ENCODE results near the gene CFAP119.

- no peak for TF ChIP-seq ZNF565 (CRISPR knock-in tag; conservative IDR thresholded peaks at IDR 0.05; ENCODE audit: low read depth)
- TF ChIP-seq ZNF8 (CRISPR knock-in tag; IDR thresholded peaks at IDR 0.05): no peak
- no peak for TF ChIP-seq RARB (CRISPR knock-in tag; IDR thresholded peaks at IDR 0.05)
- no peak for TF ChIP-seq ESRRG (CRISPR knock-in tag; IDR thresholded peaks at IDR 0.05)
- no peak for TF ChIP-seq OSR1 (CRISPR knock-in tag; IDR thresholded peaks at IDR 0.05)
- TF ChIP-seq CSDC2 (CRISPR knock-in tag; IDR thresholded peaks at IDR 0.05): no peak
- no peak for TF ChIP-seq CSRNP3 (CRISPR knock-in tag; IDR thresholded peaks at IDR 0.05)
- TF ChIP-seq POU6F1 (CRISPR knock-in tag; IDR thresholded peaks at IDR 0.05; ENCODE audit: borderline replicate concordance, low read depth): no peak
- TF ChIP-seq ISL1 (CRISPR knock-in tag; IDR thresholded peaks at IDR 0.05): no peak
- TF ChIP-seq PPARA (CRISPR knock-in tag; IDR thresholded peaks at IDR 0.05; ENCODE audit: borderline replicate concordance): no peak
- no peak for TF ChIP-seq GLIS3 (CRISPR knock-in tag; IDR thresholded peaks at IDR 0.05)
- TF ChIP-seq PATZ1 (CRISPR knock-in tag; IDR thresholded peaks at IDR 0.05; ENCODE audit: borderline replicate concordance): no peak
Observed at GRCh38 chr16:30778549-30779244, 16.8 kb upstream of the CFAP119 start.

Measured in SK-N-SH treated with all-trans-retinoic acid at 6 μM for 48 hours (cell line).